Mesangial cell (primary cell): Measurements from ENCODE around the gene CYP4A11. TPM values are rescaled to one million over a fixed set of nuclear protein-coding genes. Genes with fewer than 3 reads are reported as not detected.

Source experiments
- total RNA-seq: library from RNA; depleted of rRNA; stranded (reverse); fragments of >200 nt; gene quantifications from 2 replicates; pipeline ENCODE4 v1.2.3, GENCODE V29; 2015

The CYP4A11 gene, protein sequence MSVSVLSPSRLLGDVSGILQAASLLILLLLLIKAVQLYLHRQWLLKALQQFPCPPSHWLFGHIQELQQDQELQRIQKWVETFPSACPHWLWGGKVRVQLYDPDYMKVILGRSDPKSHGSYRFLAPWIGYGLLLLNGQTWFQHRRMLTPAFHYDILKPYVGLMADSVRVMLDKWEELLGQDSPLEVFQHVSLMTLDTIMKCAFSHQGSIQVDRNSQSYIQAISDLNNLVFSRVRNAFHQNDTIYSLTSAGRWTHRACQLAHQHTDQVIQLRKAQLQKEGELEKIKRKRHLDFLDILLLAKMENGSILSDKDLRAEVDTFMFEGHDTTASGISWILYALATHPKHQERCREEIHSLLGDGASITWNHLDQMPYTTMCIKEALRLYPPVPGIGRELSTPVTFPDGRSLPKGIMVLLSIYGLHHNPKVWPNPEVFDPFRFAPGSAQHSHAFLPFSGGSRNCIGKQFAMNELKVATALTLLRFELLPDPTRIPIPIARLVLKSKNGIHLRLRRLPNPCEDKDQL
- total RNA-seq, result not detected in 2 replicates

DNA sequence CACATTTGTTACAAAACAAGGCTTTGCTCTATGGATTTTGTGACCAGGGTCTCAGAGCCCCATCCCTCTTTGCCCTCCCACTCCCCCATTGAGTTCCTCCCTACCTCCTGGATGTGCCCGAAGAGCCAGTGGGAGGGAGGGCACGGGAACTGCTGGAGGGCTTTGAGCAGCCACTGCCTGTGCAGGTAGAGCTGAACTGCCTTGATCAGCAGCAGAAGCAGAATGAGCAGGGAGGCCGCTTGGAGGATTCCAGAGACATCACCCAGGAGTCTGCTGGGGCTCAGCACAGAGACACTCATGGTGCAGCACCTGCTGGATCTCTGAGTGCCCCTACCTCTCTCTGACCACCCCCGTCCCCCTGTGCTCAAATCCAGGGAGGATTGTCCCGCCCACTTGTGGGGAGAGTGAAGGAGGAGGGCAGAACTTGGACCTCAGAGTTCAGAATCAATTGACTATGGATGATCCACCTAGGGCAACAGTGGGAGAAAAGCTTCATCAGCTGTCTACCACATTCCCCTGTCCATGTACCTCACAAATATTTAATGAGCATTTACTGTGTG lies at the start of gene CYP4A11:
CYP4A11 (minus strand) TSS at position 342 of the 560 bp plus-strand sequence; CDS start at position 299, 43 bp downstream.

Other genes starting within 250 kb of the CYP4A11 start
- 34.2 and 55.8 TPM in 2 replicates for gene EFCAB14, start 222.4 kb downstream of the CYP4A11 start, total RNA-seq
- not detected in 2 replicates for gene CYP4B1, start 142.4 kb downstream of the CYP4A11 start, total RNA-seq
- 1.4 TPM in 1 of 2 replicates, not detected in the other for gene CYP4X1, start 82.2 kb upstream of the CYP4A11 start, total RNA-seq
- not detected in 2 replicates for gene CYP4Z1, start 125.8 kb upstream of the CYP4A11 start, total RNA-seq
- not detected in 2 replicates for gene CYP4A22, start 196.0 kb upstream of the CYP4A11 start, total RNA-seq
- gene PDZK1IP1, start 248.6 kb upstream of the CYP4A11 start, total RNA-seq, result 7.3 and 122 TPM in 2 replicates